Naive thymus-derived CD4-positive, alpha-beta T cell (primary cell): ENCODE results near the gene DCTN3. TPM values are rescaled to one million over a fixed set of nuclear protein-coding genes. Genes with fewer than 3 reads are reported as not detected.

Source experiments
- ATAC-seq: fragments of 150-1000 bp; cut with Tn5 transposase; 2 replicates; pipeline ENCODE4 v1.10.0; 2021; ENCODE audit warnings: mild to moderate bottlenecking, moderate library complexity
- CTCF ChIA-PET: fragments of 350-600 bp; sonication (Branson Sonifier 250); formaldehyde crosslinking; loops from one replicate; lab custom pipeline; 2021; ENCODE audit warnings: antibody characterized with exemption; lab: Charles Lee
- POLR2A ChIA-PET: fragments of 350-600 bp; sonication (Branson Sonifier 250); formaldehyde crosslinking; loops from one replicate; lab custom pipeline; 2021; ENCODE audit warnings: antibody characterized with exemption, inconsistent platforms; lab: Charles Lee
- DNase-seq, 9 donors: peaks; one replicate each; pipeline versions ENCODE4 v3.0.0 to v3.0.0-alpha.2; 2020 to 2022; ENCODE audit warnings: mixed read lengths in 1 of 9
- H3K27ac ChIP-seq: one replicate; pipeline ENCODE4 v1.7.0; 2013; ENCODE audit warnings: mild to moderate bottlenecking, low read depth, low read length, moderate library complexity
- H3K27me3 ChIP-seq, 2 donors: one replicate each; pipeline ENCODE4 v1.7.0; 2013; ENCODE audit warnings: low read length in 2 of 2, mild to moderate bottlenecking in 2 of 2, moderate library complexity in 2 of 2; ENCODE audit not compliant: control insufficient read depth in 2 of 2, insufficient read depth in 2 of 2
- H3K36me3 ChIP-seq, 3 experiments: 1 replicate in 2 of 3; 2 replicates in 1 of 3; pipeline ENCODE4 v1.7.0; 2013; ENCODE audit warnings: low read length in 3 of 3, mild to moderate bottlenecking in 3 of 3, moderate library complexity in 1 of 3; ENCODE audit not compliant: insufficient read depth in 3 of 3, control insufficient read depth in 2 of 3
- H3K4me1 ChIP-seq, 2 donors: one replicate each; pipeline ENCODE4 v1.7.0; 2013; ENCODE audit warnings: low read length in 2 of 2, mild to moderate bottlenecking in 2 of 2, moderate library complexity in 1 of 2; ENCODE audit not compliant: control insufficient read depth in 2 of 2, insufficient read depth in 2 of 2
- H3K4me3 ChIP-seq: 2 replicates; pipeline ENCODE4 v1.7.0; 2013; ENCODE audit warnings: mild to moderate bottlenecking, low read length
- H3K9me3 ChIP-seq, 3 experiments: 1 replicate in 2 of 3; 2 replicates in 1 of 3; pipeline ENCODE4 v1.7.0; 2013; ENCODE audit warnings: low read length in 3 of 3; ENCODE audit not compliant: control insufficient read depth in 2 of 3
- H3K27ac Mint-ChIP-seq, 9 donors: one replicate each; pipeline ENCODE4 v1.8.0; 2020 to 2022; ENCODE audit warnings: mixed read lengths in 9 of 9, mild to moderate bottlenecking in 8 of 9, moderate library complexity in 5 of 9, inconsistent platforms in 2 of 9
- H3K27me3 Mint-ChIP-seq, 5 donors: one replicate each; pipeline ENCODE4 v1.8.0; 2021 to 2022; ENCODE audit warnings: mixed read lengths in 5 of 5, mild to moderate bottlenecking in 1 of 5
- H3K36me3 Mint-ChIP-seq, 5 donors: one replicate each; pipeline ENCODE4 v1.8.0; 2020 to 2022; ENCODE audit warnings: mixed read lengths in 5 of 5, mild to moderate bottlenecking in 3 of 5, inconsistent platforms in 1 of 5
- H3K4me1 Mint-ChIP-seq, 7 donors: one replicate each; pipeline ENCODE4 v1.8.0; 2020 to 2022; ENCODE audit warnings: mixed read lengths in 7 of 7, mild to moderate bottlenecking in 3 of 7, inconsistent platforms in 1 of 7
- H3K4me3 Mint-ChIP-seq, 10 donors: one replicate each; pipeline ENCODE4 v1.8.0; 2020 to 2022; ENCODE audit warnings: mild to moderate bottlenecking in 10 of 10, mixed read lengths in 10 of 10, moderate library complexity in 6 of 10, inconsistent platforms in 2 of 10
- H3K9me3 Mint-ChIP-seq, 11 donors: one replicate each; pipeline ENCODE4 v1.8.0; 2020 to 2022; ENCODE audit warnings: mixed read lengths in 11 of 11, mild to moderate bottlenecking in 4 of 11, inconsistent platforms in 1 of 11, moderate library complexity in 1 of 11
- intact Hi-C, 2 donors: fragments of 100-400 bp; cut with micrococcal nuclease; formaldehyde crosslinking; loops; one replicate each; pipeline ENCODE4 v1.15.1; 2023
- polyA plus RNA-seq, 2 donors: library from polyadenylated mRNA; unstranded; fragments of 300-500 nt; fragmentation: Illumina TruSeq; gene quantifications; one replicate each; pipeline ENCODE4 v1.2.3, GENCODE V29; 2021
- total RNA-seq, 6 experiments: library from RNA in 5 of 6; stranded (reverse) in 5 of 6; gene quantifications; 1 replicate in 5 of 6; 2 replicates in 1 of 6; pipeline ENCODE4 v1.2.3 and lab custom pipeline; 2021 to 2026

Gene DCTN3
- total and polyA plus RNA-seq, 7 experiments from 2014 or later, result 55.6 to 129 (median 77.3) TPM

GRCh38 chr9:34651321-34651720 lies 31.0 kb upstream of the DCTN3 start:
- H3K27ac ChIP-seq, result peak overlapping the region; percentile 24
- Mint-ChIP-seq H3K4me3 (no peak overlapping the region), H3K27me3 (no peaks in the 10 kb centered on the region), H3K9me3 (no peaks in the 10 kb centered on the region), H3K4me1 (peaks cover 38 to 67% (median 53%) of the 10 kb centered on the region in 7 donors), H3K36me3 (peaks cover 6 to 27% (median 9%) of the 10 kb centered on the region in 5 donors), H3K27ac (peak overlapping the region in 6 of 9 donors; percentile 6 to 85 (median 74))
- intact Hi-C loops, result no loop called here
- ChIA-PET CTCF (interaction anchor here (1.7 to 7.2 kb wide), 2 partner anchors 12 to 17 kb away, joined by 3 to 50 read pairs; partner anchors contain the start of gene CCL27), POLR2A (interaction anchor here (2.3 to 5.9 kb wide), 2 partner anchors 11 to 13 kb away, joined by 11 to 79 read pairs; partner anchors contain the start of genes CCL27 and SIGMAR1)
- H3K4me1 ChIP-seq, result peaks cover 19 to 33% of the 10 kb centered on the region in 2 donors
- ATAC-seq (no peak), DNase-seq (no peak)
- H3K36me3 ChIP-seq, result peaks cover 13 to 42% (median 15%) of the 10 kb centered on the region in 3 experiments
- no peak overlapping the region for H3K4me3 ChIP-seq
- H3K9me3 ChIP-seq, result no peaks in the 10 kb centered on the region
- H3K27me3 ChIP-seq, result no peaks in the 10 kb centered on the region

- POLR2A ChIA-PET, result interaction anchor here (0.6 to 5.9 kb wide), 3 partner anchors 12 to 16 kb away, joined by 3 to 79 read pairs (median 11); partner anchors contain the start of genes CCL27 and SIGMAR1
- no peaks in the 10 kb centered on the region for H3K9me3 Mint-ChIP-seq
- peaks cover 38 to 71% (median 58%) of the 10 kb centered on the region in 7 donors for H3K4me1 Mint-ChIP-seq
- no peak for DNase-seq
- Histone ChIP-seq H3K4me3 (no peak overlapping the region), H3K36me3 (peaks cover 13 to 42% (median 15%) of the 10 kb centered on the region in 3 experiments), H3K9me3 (no peaks in the 10 kb centered on the region), H3K27ac (no peak overlapping the region), H3K27me3 (no peaks in the 10 kb centered on the region), H3K4me1 (peaks cover 23 to 33% of the 10 kb centered on the region in 2 donors)
- CTCF ChIA-PET, result interaction anchor here (1.7 to 7.2 kb wide), 2 partner anchors 12 to 16 kb away, joined by 3 to 50 read pairs; partner anchors contain the start of gene CCL27
- H3K4me3 Mint-ChIP-seq, result no peak overlapping the region
- no peaks in the 10 kb centered on the region for H3K27me3 Mint-ChIP-seq
- intact Hi-C loops, result no loop called here
- peaks cover 6 to 27% (median 9%) of the 10 kb centered on the region in 5 donors for H3K36me3 Mint-ChIP-seq
- peak overlapping the region in 6 of 9 donors; percentile 6 to 85 (median 52) for H3K27ac Mint-ChIP-seq
- no peak for ATAC-seq
These were observed 30.5 kb upstream of the DCTN3 start for GRCh38 chr9:34650816-34651215.

- Histone ChIP-seq H3K27me3 (no peaks in the 10 kb centered on the region), H3K4me1 (peaks cover 23 to 33% of the 10 kb centered on the region in 2 donors), H3K4me3 (no peak overlapping the region), H3K9me3 (no peaks in the 10 kb centered on the region), H3K27ac (no peak overlapping the region), H3K36me3 (peaks cover 13 to 42% (median 15%) of the 10 kb centered on the region in 3 experiments)
- Mint-ChIP-seq H3K27me3 (no peaks in the 10 kb centered on the region), H3K9me3 (no peaks in the 10 kb centered on the region), H3K4me1 (peaks cover 33 to 67% (median 51%) of the 10 kb centered on the region in 7 donors), H3K27ac (peak overlapping the region in 7 of 9 donors; percentile 1 to 92 (median 86)), H3K36me3 (peaks cover 6 to 27% (median 9%) of the 10 kb centered on the region in 5 donors), H3K4me3 (peak overlapping the region; percentile 33 to 96 (median 84))
- CTCF ChIA-PET, result interaction anchor here (1.1 to 7.2 kb wide), 2 partner anchors 14 kb away, joined by 4 to 50 read pairs; partner anchors contain the start of gene CCL27
- DNase-seq, result no peak
- intact Hi-C loops, result loop anchor here (5.0 kb wide), 1 partner anchor 36 kb away; the partner anchor contains the start of gene RPP25L (in 2 of the 2)
- ATAC-seq, result no peak
- POLR2A ChIA-PET, result interaction anchor here (1.2 to 5.9 kb wide), 3 partner anchors 9 to 14 kb away, joined by 3 to 87 read pairs (median 79); partner anchors contain the start of genes CCL27 and SIGMAR1
These were observed 28.4 kb upstream of the DCTN3 start for GRCh38 chr9:34648673-34649072.

GRCh38 chr9:34647651-34648050 lies 27.4 kb upstream of the DCTN3 start:
- peak overlapping the region; percentile 86 to 94 (median 90) for H3K27ac Mint-ChIP-seq
- peaks cover 25 to 59% (median 42%) of the 10 kb centered on the region in 7 donors for H3K4me1 Mint-ChIP-seq
- peak overlapping the region; percentile 90 for H3K4me3 ChIP-seq
- H3K27me3 ChIP-seq, result no peaks in the 10 kb centered on the region
- peak overlapping the region; percentile 82 to 96 (median 92) for H3K4me3 Mint-ChIP-seq
- peak overlapping the region; percentile 87 for H3K27ac ChIP-seq
- H3K27me3 Mint-ChIP-seq, result no peaks in the 10 kb centered on the region
- H3K4me1 ChIP-seq, result peaks cover 23 to 25% of the 10 kb centered on the region in 2 donors
- H3K9me3 ChIP-seq, result no peaks in the 10 kb centered on the region
- ATAC-seq, result no peak
- H3K9me3 Mint-ChIP-seq, result no peaks in the 10 kb centered on the region
- H3K36me3 Mint-ChIP-seq, result peaks cover 6 to 27% (median 9%) of the 10 kb centered on the region in 5 donors
- ChIA-PET CTCF (interaction anchor here (1.2 to 7.2 kb wide), 10 partner anchors 10 to 55 kb away, joined by 3 to 50 read pairs (median 10); partner anchors contain the start of genes CCL27, RPP25L and SIGMAR1), POLR2A (interaction anchor here (0.6 to 5.9 kb wide), 8 partner anchors 7 to 1084 kb away, joined by 3 to 87 read pairs (median 6); partner anchors contain the start of genes CCL27, SIGMAR1 and TLN1)
- intact Hi-C loops, result loop anchor here (2.0 to 5.0 kb wide), 2 partner anchors 35 to 1085 kb away; partner anchors contain the start of genes RPP25L (in 2 of the 2), CREB3 (in 1 of the 2) and TLN1 (in 1 of the 2)
- no peak for DNase-seq
- peaks cover 13 to 42% (median 15%) of the 10 kb centered on the region in 3 experiments for H3K36me3 ChIP-seq

DNA sequence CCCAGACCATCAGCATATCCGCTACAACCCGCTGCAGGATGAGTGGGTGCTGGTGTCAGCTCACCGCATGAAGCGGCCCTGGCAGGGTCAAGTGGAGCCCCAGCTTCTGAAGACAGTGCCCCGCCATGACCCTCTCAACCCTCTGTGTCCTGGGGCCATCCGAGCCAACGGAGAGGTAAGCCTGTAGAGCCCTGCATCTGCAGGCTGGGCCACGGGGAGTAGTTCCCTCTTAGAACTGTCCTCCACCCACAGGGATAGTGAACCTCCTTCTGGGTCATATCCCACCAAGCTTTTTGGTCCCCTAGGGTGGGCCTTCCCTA lies 26.7 kb upstream of the DCTN3 start:
- no peaks in the 10 kb centered on the region for H3K9me3 Mint-ChIP-seq
- no peaks in the 10 kb centered on the region for H3K27me3 ChIP-seq
- peaks cover 20 to 23% of the 10 kb centered on the region in 2 donors for H3K4me1 ChIP-seq
- peaks cover 19 to 52% (median 37%) of the 10 kb centered on the region in 7 donors for H3K4me1 Mint-ChIP-seq
- ChIA-PET CTCF (interaction anchor here (0.6 to 7.2 kb wide), 17 partner anchors 9 to 248 kb away, joined by 3 to 50 read pairs (median 5); partner anchors contain the start of genes CCL27, DCTN3, RPP25L and SIGMAR1), POLR2A (interaction anchor here (1.0 to 5.9 kb wide), 10 partner anchors 8 to 1480 kb away, joined by 3 to 87 read pairs (median 6); partner anchors contain the start of genes B4GALT1, CCL27, DCTN3 and SIGMAR1)
- DNase-seq (no peak), ATAC-seq (no peak)
- H3K4me3 Mint-ChIP-seq, result peak overlapping the region; percentile 82 to 96 (median 92)
- intact Hi-C loops, result loop anchor here (2.0 to 5.0 kb wide), 2 partner anchors 35 to 1086 kb away; partner anchors contain the start of genes RPP25L (in 2 of the 2), CREB3 (in 1 of the 2) and TLN1 (in 1 of the 2)
- peak overlapping the region; percentile 90 for H3K4me3 ChIP-seq
- no peaks in the 10 kb centered on the region for H3K9me3 ChIP-seq
- peaks cover 13 to 42% (median 15%) of the 10 kb centered on the region in 3 experiments for H3K36me3 ChIP-seq
- no peaks in the 10 kb centered on the region for H3K27me3 Mint-ChIP-seq
- peak overlapping the region; percentile 86 to 94 (median 90) for H3K27ac Mint-ChIP-seq
- peaks cover 6 to 27% (median 9%) of the 10 kb centered on the region in 5 donors for H3K36me3 Mint-ChIP-seq
- H3K27ac ChIP-seq, result peak overlapping the region; percentile 87
